Activated CD4-positive, CD25-positive, alpha-beta regulatory T cell treated with anti-CD3 and anti-CD28 coated beads, Interleukin-2, amount 50 U/mL, for 24 hours (primary cell): Measurements from ENCODE around the gene GNPAT.

Experiments used
- ATAC-seq, 2 donors: fragments of 150-1000 bp; cut with Tn5 transposase; one replicate each; pipeline ENCODE4 v1.10.0; 2021; ENCODE audit warnings: mild to moderate bottlenecking in 1 of 2, moderate library complexity in 1 of 2

GNPAT gene

DNA sequence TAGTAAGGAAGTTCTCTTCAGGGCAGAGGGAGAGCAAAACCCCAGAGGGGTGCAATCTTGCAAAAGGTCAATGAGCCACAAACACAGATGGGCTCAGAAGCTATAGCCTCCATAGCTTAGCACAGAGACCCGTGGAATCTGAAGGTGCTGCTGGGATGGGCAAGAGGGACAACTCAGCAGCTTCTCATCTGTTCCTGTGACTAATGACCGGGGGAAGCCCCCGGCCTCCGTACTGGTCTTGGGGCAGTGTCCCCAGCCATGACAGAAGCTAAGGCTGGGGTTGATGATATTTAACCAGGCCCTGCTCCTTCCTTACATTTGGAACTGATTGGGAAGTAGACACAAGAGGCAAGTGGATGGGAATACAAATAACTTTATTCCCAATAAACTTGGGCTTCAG is 77.6 kb downstream of the GNPAT start:
- ATAC-seq = no peak

DNA sequence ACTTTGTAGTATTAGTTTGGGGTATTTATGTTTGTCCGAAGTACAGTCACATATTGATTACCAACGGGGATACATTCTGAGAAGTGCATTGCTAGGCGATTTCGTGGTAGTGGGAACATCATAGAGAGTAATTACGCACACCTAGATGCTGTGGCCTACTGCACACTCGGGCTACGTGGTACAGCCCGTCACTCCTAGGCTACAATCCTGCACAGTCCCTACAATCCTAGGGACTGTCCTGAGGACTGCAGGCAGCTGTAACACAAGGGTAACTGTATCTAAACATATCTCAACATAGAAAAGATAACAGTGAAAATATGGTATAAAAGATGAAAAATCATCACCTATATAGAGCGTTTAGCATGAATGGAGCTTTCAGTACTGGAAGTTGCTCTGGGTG is 78.1 kb downstream of the GNPAT start:
- ATAC-seq = no peak

DNA sequence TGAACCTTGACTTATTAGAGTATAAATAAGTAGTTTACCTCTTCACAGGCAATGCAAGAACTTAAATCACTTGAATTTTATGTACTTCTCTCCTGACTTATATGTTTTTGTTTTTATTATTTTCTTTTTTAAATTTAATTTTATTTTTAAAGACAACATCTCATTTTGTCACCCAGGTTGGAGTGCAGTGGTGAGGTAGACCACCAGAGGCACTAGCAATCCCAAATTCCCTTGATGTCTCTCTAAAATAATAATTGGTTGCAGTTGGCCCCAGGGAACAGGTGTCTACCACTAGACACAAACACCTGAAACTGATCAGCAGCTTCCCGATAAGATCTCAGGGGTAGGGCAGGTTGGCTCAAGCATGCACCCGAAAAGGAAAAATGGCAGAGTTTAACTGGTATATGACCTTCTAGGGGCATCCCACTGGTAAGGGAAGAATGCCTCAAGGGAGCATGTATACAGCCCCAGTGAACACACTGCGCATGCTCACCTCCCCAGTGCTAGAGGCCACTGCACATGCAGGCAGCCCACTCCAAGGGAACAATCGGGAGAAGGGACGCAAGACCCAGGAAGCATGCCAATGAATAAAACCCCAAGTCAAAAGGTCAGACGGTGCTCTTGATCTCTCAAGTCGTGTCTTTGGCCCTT is 82.0 kb downstream of the GNPAT start:
- no peak for ATAC-seq

DNA sequence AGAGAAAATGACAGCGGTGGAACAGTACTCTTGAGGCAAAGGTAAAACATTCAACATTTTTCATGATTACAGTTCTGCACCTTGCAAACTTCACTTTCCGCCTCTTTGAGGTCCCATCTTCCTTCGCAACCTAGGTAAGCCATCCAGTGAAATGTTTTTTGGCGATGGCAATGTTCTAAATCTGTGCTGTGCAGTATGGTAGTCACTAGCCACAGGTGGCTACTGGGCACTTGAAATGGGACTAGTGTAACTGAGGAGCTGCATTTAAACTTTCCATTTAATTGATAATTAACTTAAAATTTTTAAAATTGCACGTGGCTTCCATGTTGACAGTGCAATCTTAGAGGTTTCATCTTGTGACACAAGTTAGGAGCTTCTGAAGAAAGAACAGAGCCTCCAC is 83.6 kb downstream of the GNPAT start:
- no peak for ATAC-seq

DNA sequence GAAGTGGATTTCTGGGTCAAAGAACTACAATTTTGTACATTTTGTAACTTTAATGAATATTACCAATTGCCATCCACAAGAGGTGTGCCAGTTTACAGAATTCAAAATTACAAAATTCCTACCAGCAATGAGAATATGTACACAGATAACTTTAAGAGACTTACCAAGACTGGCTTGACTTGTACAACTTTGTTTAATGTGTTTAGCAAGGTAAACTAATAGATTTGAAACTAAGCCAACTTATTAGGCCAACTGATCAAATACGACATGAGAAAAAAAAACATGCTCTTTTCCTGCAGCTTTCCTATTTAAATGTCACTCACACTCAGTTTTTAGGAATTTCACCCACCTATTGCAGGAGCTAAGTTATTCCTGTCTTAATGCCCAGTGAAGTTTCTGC is 85.2 kb downstream of the GNPAT start:
- ATAC-seq = no peak
